SJCRH30 (cell line): ENCODE results near the gene XKR8. TPM values are rescaled to one million over a fixed set of nuclear protein-coding genes. Genes with fewer than 3 reads are reported as not detected.

ENCODE experiments used
- DNase-seq, 2 experiments: peaks; one replicate each; pipeline ENCODE4 v3.0.0-alpha.2; 2015 to 2020
- H3K27ac ChIP-seq: fragments of 250-450 bp; sonication (Bioruptor Pico); 2 replicates; pipeline ENCODE4 v1.5.1; 2020; ENCODE audit warnings: mild to moderate bottlenecking, moderate library complexity
- H3K27me3 ChIP-seq: fragments of 250-450 bp; sonication (Bioruptor Pico); 2 replicates; pipeline ENCODE4 v1.5.1; 2020; ENCODE audit warnings: mild to moderate bottlenecking, moderate library complexity
- H3K36me3 ChIP-seq: fragments of 250-450 bp; sonication (Bioruptor Pico); 2 replicates; pipeline ENCODE4 v1.5.1; 2020; ENCODE audit warnings: mild to moderate bottlenecking, moderate library complexity
- H3K4me1 ChIP-seq: fragments of 250-450 bp; sonication (Bioruptor Pico); 2 replicates; pipeline ENCODE4 v1.5.1; 2020; ENCODE audit warnings: mild to moderate bottlenecking, moderate library complexity
- H3K4me3 ChIP-seq: fragments of 250-450 bp; sonication (Bioruptor Pico); 2 replicates; pipeline ENCODE4 v1.5.1; 2020; ENCODE audit warnings: mild to moderate bottlenecking, moderate library complexity
- H3K9me3 ChIP-seq: fragments of 250-450 bp; sonication (Bioruptor Pico); replicated peaks from 2 replicates; pipeline ENCODE4 v1.5.1; 2020; ENCODE audit warnings: mild to moderate bottlenecking, moderate library complexity
- total RNA-seq: library from RNA; depleted of rRNA; stranded (reverse); fragments of >200 nt; shearing (Covaris generic); gene quantifications from 2 replicates; pipeline ENCODE4 v1.2.3, GENCODE V29; 2014; rRNA removed

The XKR8 gene, protein sequence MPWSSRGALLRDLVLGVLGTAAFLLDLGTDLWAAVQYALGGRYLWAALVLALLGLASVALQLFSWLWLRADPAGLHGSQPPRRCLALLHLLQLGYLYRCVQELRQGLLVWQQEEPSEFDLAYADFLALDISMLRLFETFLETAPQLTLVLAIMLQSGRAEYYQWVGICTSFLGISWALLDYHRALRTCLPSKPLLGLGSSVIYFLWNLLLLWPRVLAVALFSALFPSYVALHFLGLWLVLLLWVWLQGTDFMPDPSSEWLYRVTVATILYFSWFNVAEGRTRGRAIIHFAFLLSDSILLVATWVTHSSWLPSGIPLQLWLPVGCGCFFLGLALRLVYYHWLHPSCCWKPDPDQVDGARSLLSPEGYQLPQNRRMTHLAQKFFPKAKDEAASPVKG
- not detected in 2 replicates for total RNA-seq

DNA sequence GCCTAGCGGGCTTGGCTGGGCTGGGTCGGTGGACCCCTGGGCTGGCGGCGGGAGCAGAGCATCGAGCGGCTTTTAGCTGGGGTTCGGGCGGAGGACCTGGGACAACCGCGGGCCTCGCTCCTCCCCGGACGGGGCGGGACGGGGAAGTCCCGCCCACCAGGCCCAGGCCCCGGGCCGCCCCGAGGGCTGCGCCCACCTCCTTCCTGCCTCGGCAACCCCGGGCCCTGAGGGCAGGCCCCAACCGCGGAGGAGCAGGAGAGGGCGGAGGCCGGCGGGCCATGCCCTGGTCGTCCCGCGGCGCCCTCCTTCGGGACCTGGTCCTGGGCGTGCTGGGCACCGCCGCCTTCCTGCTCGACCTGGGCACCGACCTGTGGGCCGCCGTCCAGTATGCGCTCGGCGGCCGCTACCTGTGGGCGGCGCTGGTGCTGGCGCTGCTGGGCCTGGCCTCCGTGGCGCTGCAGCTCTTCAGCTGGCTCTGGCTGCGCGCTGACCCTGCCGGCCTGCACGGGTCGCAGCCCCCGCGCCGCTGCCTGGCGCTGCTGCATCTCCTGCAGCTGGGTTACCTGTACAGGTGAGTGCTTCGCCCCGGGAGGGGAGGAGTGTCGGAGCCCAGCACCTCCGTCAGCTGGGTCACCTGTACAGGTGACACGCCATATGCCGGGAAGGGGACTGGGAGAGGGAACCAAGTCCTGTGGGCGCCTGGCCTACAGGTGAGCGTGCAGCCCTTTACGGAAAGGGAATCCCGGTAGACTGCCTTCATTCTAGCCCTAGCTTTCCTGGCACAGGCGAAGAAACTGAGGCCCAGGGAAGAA is at the start of gene XKR8:
TSS of gene XKR8 (plus strand) at position 182 of the 812 bp plus-strand sequence. CDS start at position 279, 97 bp downstream.
- Histone ChIP-seq H3K4me3 (no peak within 1 kb of the TSS), H3K9me3 (no peaks in the 10 kb centered on the region), H3K36me3 (no peaks in the 10 kb centered on the region), H3K4me1 (no peaks in the 10 kb centered on the region), H3K27ac (no peak within 1 kb of the TSS), H3K27me3 (no peaks in the 10 kb centered on the region)
- DNase-seq = no peak

DNA sequence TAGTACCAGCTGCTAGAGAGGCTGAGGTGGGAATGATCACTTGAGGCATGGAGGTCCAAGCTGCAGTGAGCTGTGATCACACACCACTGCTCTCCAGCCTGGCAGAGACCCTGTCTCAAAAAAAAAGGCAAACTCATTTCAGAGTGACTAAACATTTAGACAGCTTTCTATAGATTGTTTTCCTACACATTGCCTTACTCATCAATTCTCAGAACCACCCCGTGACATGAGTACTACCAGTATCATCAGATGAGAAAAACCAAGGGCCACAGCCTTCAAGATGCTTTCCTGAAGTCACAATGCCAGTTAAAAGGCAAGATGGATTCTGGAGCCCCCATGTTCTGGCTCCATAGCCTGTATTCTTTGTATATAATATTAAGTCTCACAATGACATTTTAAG is 47.3 kb upstream of the XKR8 start:
- peaks cover under 1% of the 10 kb centered on the region for H3K4me1 ChIP-seq
- no peak for DNase-seq
- peaks cover 38% of the 10 kb centered on the region for H3K36me3 ChIP-seq
- H3K4me3 ChIP-seq = no peak overlapping the region
- 0 out of 2 replicates have a peak, but pooled peaks cover 3% of the 10 kb centered on the region for H3K9me3 ChIP-seq
- H3K27ac ChIP-seq = no peak overlapping the region
- H3K27me3 ChIP-seq = no peaks in the 10 kb centered on the region

GRCh38 chr1:27915082-27915575 is 44.6 kb upstream of the XKR8 start:
- DNase-seq = no peak
- Histone ChIP-seq H3K9me3 (0 out of 2 replicates have a peak, but pooled peaks cover 3% of the 10 kb centered on the region), H3K36me3 (peaks cover 17% of the 10 kb centered on the region), H3K27me3 (no peaks in the 10 kb centered on the region), H3K27ac (peak overlapping the region; percentile 13; the same call in 1 of the 2 replicates), H3K4me1 (no peaks in the 10 kb centered on the region), H3K4me3 (peak overlapping the region; percentile 30)

- no peak overlapping the region for H3K4me3 ChIP-seq
- H3K27ac ChIP-seq = no peak overlapping the region
- H3K27me3 ChIP-seq = 0 out of 2 replicates have a peak, but pooled peaks cover 3% of the 10 kb centered on the region
- no peaks in the 10 kb centered on the region for H3K36me3 ChIP-seq
- DNase-seq = no peak
- no peaks in the 10 kb centered on the region; the same call in 1 of the 2 replicates for H3K9me3 ChIP-seq
- no peaks in the 10 kb centered on the region for H3K4me1 ChIP-seq
These were observed 37.5 kb upstream of the XKR8 start for GRCh38 chr1:27922272-27922671.

DNA sequence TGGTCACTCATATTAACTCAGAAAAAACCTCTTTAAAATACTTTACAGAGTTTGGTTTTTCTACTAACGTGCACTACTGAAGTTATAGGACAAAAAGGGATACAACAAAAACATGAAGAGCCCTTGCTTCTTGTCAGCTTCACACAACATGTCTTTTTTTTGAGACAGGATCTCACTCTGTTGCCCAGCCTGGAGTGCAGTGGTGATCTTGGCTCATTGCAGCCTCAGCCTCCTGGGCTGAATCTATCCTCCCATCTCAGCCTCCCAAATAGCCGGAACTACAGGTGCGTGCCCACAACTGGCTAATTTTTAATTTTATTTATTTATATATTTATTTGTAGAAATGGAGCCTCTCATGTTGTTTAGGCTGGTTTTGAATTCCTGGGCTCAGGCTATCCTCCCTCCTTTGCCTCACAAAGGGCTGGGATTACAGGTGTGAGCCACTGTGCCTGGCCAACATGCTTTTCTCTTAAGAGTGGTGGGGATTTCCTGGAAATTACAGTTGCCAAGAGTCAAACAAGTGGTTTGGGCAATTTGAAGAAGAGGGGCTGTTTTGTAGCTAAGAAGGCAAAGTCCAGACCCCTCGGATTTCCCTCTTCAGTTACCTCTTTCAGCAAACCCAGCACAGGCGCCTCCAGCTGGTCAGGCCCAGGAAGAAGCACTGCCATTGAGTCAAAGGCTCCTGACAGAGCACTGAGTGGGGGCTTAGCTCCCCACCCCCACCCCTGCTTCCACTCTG is 31.4 kb upstream of the XKR8 start:
- no peak overlapping the region for H3K27ac ChIP-seq
- no peaks in the 10 kb centered on the region; the same call in 1 of the 2 replicates for H3K9me3 ChIP-seq

GRCh38 chr1:27931184-27931583 is 28.6 kb upstream of the XKR8 start:
- Histone ChIP-seq H3K4me3 (no peak overlapping the region), H3K27ac (no peak overlapping the region), H3K9me3 (no peaks in the 10 kb centered on the region), H3K27me3 (no peaks in the 10 kb centered on the region; the same call in 1 of the 2 replicates), H3K36me3 (no peaks in the 10 kb centered on the region), H3K4me1 (no peaks in the 10 kb centered on the region; the same call in 1 of the 2 replicates)
- no peak for DNase-seq

More for the DNA sequence above, 31.4 kb upstream of the XKR8 start:
- DNase-seq = no peak
- no peaks in the 10 kb centered on the region; the same call in 1 of the 2 replicates for H3K4me1 ChIP-seq
- H3K27me3 ChIP-seq = 0 out of 2 replicates have a peak, but pooled peaks cover 3% of the 10 kb centered on the region
- no peak overlapping the region for H3K4me3 ChIP-seq
- H3K36me3 ChIP-seq = no peaks in the 10 kb centered on the region

DNA sequence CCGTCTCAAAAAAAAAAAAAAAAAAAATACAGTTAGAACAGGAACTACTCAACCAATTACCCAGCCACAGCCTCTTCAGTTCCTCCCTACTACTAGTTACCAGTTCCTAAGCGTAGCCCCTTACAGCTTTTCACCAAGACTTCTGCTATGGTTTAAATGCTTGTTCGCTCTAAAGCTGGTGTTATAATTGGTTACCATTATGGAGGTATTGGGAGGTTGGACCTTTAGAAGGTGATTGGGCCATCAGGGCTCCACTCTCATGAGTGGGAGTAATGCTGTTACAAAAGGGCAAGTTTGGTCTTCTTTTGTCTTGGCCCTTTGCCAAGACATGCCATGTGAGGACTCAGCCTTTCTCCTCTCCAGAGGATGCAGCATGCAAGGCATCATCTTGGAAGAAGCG is 28.0 kb upstream of the XKR8 start:
- no peaks in the 10 kb centered on the region; the same call in 1 of the 2 replicates for H3K4me1 ChIP-seq
- no peak for DNase-seq
- H3K36me3 ChIP-seq = no peaks in the 10 kb centered on the region
- H3K27ac ChIP-seq = no peak overlapping the region
- H3K4me3 ChIP-seq = no peak overlapping the region
- H3K9me3 ChIP-seq = no peaks in the 10 kb centered on the region
- no peaks in the 10 kb centered on the region; the same call in 1 of the 2 replicates for H3K27me3 ChIP-seq

- no peak within 1 kb of the TSS for H3K27ac ChIP-seq
- no peak within 1 kb of the TSS for H3K4me3 ChIP-seq
- H3K4me1 ChIP-seq = peaks cover 4% of the 10 kb centered on the region; the same call in 1 of the 2 replicates
- no peaks in the 10 kb centered on the region; the same call in 1 of the 2 replicates for H3K27me3 ChIP-seq
- H3K9me3 ChIP-seq = no peaks in the 10 kb centered on the region
- no peaks in the 10 kb centered on the region for H3K36me3 ChIP-seq
- no peak for DNase-seq
These were observed 24.8 kb upstream of the XKR8 start, which contains the start of gene SMPDL3B for GRCh38 chr1:27934818-27935549. SMPDL3B (plus strand) TSS chr1:27935000; CDS start chr1:27935184, 184 bp downstream.

GRCh38 chr1:27935721-27936120 is 24.1 kb upstream of the XKR8 start:
- Histone ChIP-seq H3K9me3 (no peaks in the 10 kb centered on the region), H3K27me3 (no peaks in the 10 kb centered on the region; the same call in 1 of the 2 replicates), H3K4me1 (peaks cover 4% of the 10 kb centered on the region; the same call in 1 of the 2 replicates), H3K4me3 (no peak overlapping the region), H3K27ac (no peak overlapping the region), H3K36me3 (no peaks in the 10 kb centered on the region)
- no peak for DNase-seq

- H3K4me3 ChIP-seq = no peak overlapping the region
- H3K4me1 ChIP-seq = peaks cover 4% of the 10 kb centered on the region; the same call in 1 of the 2 replicates
- no peak for DNase-seq
- H3K27me3 ChIP-seq = no peaks in the 10 kb centered on the region; the same call in 1 of the 2 replicates
- H3K36me3 ChIP-seq = no peaks in the 10 kb centered on the region
- no peaks in the 10 kb centered on the region for H3K9me3 ChIP-seq
- no peak overlapping the region for H3K27ac ChIP-seq
These were observed 23.4 kb upstream of the XKR8 start for GRCh38 chr1:27936370-27936769.

DNA sequence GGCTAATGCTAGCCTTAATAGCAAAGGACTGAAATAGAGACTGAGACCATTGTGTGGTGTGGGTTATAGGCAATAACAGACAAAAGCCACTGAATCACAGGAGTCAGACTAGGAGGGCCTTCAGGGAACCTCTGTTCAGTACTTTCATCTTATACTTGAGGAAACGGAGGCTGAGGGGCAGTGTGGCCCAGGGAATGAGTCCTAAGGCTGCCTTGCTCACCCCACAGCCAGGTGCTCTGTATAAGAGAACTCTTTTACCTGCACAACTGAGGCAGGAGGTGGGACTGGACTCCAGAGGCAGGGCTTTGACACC is 22.3 kb upstream of the XKR8 start:
- Histone ChIP-seq H3K27ac (no peak overlapping the region), H3K4me3 (no peak overlapping the region), H3K36me3 (no peaks in the 10 kb centered on the region), H3K27me3 (no peaks in the 10 kb centered on the region; the same call in 1 of the 2 replicates), H3K9me3 (no peaks in the 10 kb centered on the region), H3K4me1 (peaks cover 4% of the 10 kb centered on the region; the same call in 1 of the 2 replicates)
- DNase-seq = no peak

- no peak overlapping the region for H3K27ac ChIP-seq
These were observed 21.3 kb upstream of the XKR8 start for GRCh38 chr1:27938488-27938887.

DNA sequence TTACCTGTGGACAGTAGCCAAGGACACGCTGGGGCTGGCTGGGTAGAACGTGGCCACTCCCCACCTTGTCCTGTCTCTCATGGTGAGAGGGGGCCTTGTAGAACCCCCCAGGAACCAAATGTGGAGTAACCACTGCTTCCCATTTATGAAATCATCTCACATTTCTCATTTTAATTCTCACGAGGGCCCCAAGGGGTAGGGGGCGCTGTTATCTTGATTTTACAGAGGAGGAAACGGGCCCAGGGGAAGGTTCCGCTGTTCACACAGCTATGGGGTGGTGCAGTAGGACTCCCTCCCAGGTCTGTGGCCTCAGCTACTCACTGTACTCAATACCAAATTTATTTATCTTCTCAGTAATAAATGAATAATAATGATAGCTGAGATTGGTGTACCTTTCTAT is 19.5 kb upstream of the XKR8 start:
- peak; percentile 53 to 63 for DNase-seq
- H3K4me1 ChIP-seq = peaks cover 4% of the 10 kb centered on the region; the same call in 1 of the 2 replicates
- H3K9me3 ChIP-seq = no peaks in the 10 kb centered on the region
- H3K27me3 ChIP-seq = no peaks in the 10 kb centered on the region
- H3K36me3 ChIP-seq = no peaks in the 10 kb centered on the region
- no peak overlapping the region for H3K27ac ChIP-seq
- no peak overlapping the region for H3K4me3 ChIP-seq

More at GRCh38 chr1:27938488-27938887, 21.3 kb upstream of the XKR8 start:
- Histone ChIP-seq H3K36me3 (no peaks in the 10 kb centered on the region), H3K9me3 (no peaks in the 10 kb centered on the region), H3K27me3 (no peaks in the 10 kb centered on the region; the same call in 1 of the 2 replicates), H3K4me1 (peaks cover 4% of the 10 kb centered on the region; the same call in 1 of the 2 replicates), H3K4me3 (no peak overlapping the region)
- no peak for DNase-seq
